OCI-LY7 (cell line): Measurements from ENCODE around the gene CAMK4. TPM values are rescaled to one million over a fixed set of nuclear protein-coding genes. Genes with fewer than 3 reads are reported as not detected.

Source experiments
- BruUV-seq: library from RNA; stranded (reverse); fragments of 400-500 nt; replicated peaks from 2 replicates; lab custom pipeline; 2021; lab: Mats Ljungman, UMichigan
- CTCF ChIA-PET: fragments of 300-600 bp; sonication (Branson Sonifier 250); formaldehyde crosslinking; loops from one replicate; lab custom pipeline; 2022; ENCODE audit warnings: antibody characterized with exemption; ENCODE audit not compliant: unreplicated experiment; lab: Charles Lee
- POLR2A ChIA-PET: fragments of 300-600 bp; sonication (Branson Sonifier 250); formaldehyde crosslinking; loops from one replicate; lab custom pipeline; 2022; ENCODE audit warnings: antibody characterized with exemption; lab: Charles Lee
- DNase-seq: peaks from one replicate; pipeline ENCODE4 v3.0.0-alpha.2; 2015; ENCODE audit warnings: low spot score
- H2AFZ ChIP-seq: fragments of 200-600 bp; sonication (generic), shearing (Covaris generic); 2 replicates; pipeline ENCODE4 v1.6.1; 2014; ENCODE audit warnings: mild to moderate bottlenecking, antibody characterized with exemption, low read length, moderate library complexity
- H3K27ac ChIP-seq: fragments of 200-600 bp; sonication (generic); 2 replicates; pipeline ENCODE4 v1.5.1; 2014; ENCODE audit warnings: mixed run types, low read depth, mild to moderate bottlenecking, moderate library complexity, low read length, inconsistent platforms; ENCODE audit not compliant: poor library complexity, severe bottlenecking
- H3K36me3 ChIP-seq: fragments of 200-600 bp; sonication (generic); 2 replicates; pipeline ENCODE4 v1.6.1; 2014; ENCODE audit warnings: mild to moderate bottlenecking, antibody characterized with exemption, low read length, moderate library complexity, mixed read lengths; ENCODE audit not compliant: insufficient read depth
- H3K4me1 ChIP-seq: fragments of 200-600 bp; sonication (generic); 2 replicates; pipeline ENCODE4 v1.5.1; 2014; ENCODE audit warnings: mild to moderate bottlenecking, low read length; ENCODE audit not compliant: insufficient read depth, poor library complexity, severe bottlenecking
- H3K4me2 ChIP-seq: fragments of 200-600 bp; sonication (generic); 2 replicates; pipeline ENCODE4 v1.6.1; 2014; ENCODE audit warnings: mild to moderate bottlenecking, low read length
- H3K4me3 ChIP-seq: fragments of 200-600 bp; sonication (generic); 2 replicates; pipeline ENCODE4 v1.5.1; 2014; ENCODE audit warnings: mild to moderate bottlenecking, low read depth, low read length; ENCODE audit not compliant: poor library complexity, severe bottlenecking
- H3K79me2 ChIP-seq: fragments of 200-600 bp; sonication (generic); 2 replicates; pipeline ENCODE4 v1.6.1; 2016; ENCODE audit warnings: low read depth, mild to moderate bottlenecking, low read length, moderate library complexity, mixed read lengths; ENCODE audit not compliant: insufficient read depth
- H3K9me2 ChIP-seq: fragments of 200-600 bp; sonication (generic); 2 replicates; pipeline ENCODE4 v1.6.1; 2016; ENCODE audit warnings: mild to moderate bottlenecking, low read length, mixed read lengths; ENCODE audit not compliant: insufficient read depth
- H3K9me3 ChIP-seq: fragments of 200-600 bp; sonication (generic); 2 replicates; pipeline ENCODE4 v1.6.1; 2014; ENCODE audit warnings: mild to moderate bottlenecking, mixed run types, low read length, mixed read lengths
- H4K20me1 ChIP-seq: fragments of 200-600 bp; sonication (generic); 2 replicates; pipeline ENCODE4 v1.6.1; 2014; ENCODE audit warnings: mild to moderate bottlenecking, antibody characterized with exemption, low read length, moderate library complexity, mixed read lengths; ENCODE audit not compliant: insufficient read depth
- EZH2phosphoT487 ChIP-seq: fragments of 200-600 bp; sonication (generic); IDR thresholded peaks from 2 replicates; pipeline ENCODE4 v1.6.1; 2018; ENCODE audit warnings: low read depth, borderline replicate concordance, mild to moderate bottlenecking, mixed run types, antibody characterized with exemption, low read length, moderate library complexity, mixed read lengths
- intact Hi-C: fragments of 100-400 bp; cut with micrococcal nuclease; formaldehyde crosslinking; loops from one replicate; pipeline ENCODE4 v1.10.0; 2022; ENCODE audit not compliant: unreplicated experiment
- total RNA-seq, 2 experiments: library from RNA; depleted of rRNA in 1 of 2; stranded (reverse); fragments of >200 nt in 1 of 2; shearing (Covaris generic) in 1 of 2; gene quantifications; 2 replicates each; pipeline ENCODE4 v1.2.3, GENCODE V29; 2014 to 2022
- TF ChIP-seq, protein P1 (sequence below): fragments of 200-600 bp; sonication (generic); conservative IDR thresholded peaks from 2 replicates; pipeline ENCODE4 v1.5.1; 2014; ENCODE audit warnings: mild to moderate bottlenecking, antibody characterized with exemption, low read length, moderate library complexity, mixed read lengths

CAMK4 gene
- total RNA-seq, 2 experiments from 2014 or later: 25.4 to 40.2 TPM

DNA sequence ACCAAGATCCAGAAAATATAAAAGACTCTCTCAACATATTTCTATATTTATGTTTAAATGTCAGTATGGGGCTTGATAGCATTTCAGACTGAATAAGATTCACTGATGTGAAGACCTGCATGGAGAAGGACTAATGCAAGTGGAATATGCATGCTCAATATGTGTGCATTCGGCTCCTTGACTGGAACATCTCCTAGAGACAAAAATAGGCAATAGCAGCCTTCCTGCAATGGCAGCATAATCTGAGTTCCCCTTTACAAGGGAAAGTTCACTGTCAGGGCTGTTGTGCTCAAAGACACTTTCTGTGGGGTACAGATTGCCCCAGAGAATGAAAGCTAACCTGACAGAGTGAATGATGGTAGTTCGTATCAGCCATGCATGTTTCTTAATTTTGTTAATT lies 245.7 kb downstream of the CAMK4 start:
- no peak for DNase-seq
- TF ChIP-seq EZH2phosphoT487: no peak
- TF ChIP-seq, protein P1, sequence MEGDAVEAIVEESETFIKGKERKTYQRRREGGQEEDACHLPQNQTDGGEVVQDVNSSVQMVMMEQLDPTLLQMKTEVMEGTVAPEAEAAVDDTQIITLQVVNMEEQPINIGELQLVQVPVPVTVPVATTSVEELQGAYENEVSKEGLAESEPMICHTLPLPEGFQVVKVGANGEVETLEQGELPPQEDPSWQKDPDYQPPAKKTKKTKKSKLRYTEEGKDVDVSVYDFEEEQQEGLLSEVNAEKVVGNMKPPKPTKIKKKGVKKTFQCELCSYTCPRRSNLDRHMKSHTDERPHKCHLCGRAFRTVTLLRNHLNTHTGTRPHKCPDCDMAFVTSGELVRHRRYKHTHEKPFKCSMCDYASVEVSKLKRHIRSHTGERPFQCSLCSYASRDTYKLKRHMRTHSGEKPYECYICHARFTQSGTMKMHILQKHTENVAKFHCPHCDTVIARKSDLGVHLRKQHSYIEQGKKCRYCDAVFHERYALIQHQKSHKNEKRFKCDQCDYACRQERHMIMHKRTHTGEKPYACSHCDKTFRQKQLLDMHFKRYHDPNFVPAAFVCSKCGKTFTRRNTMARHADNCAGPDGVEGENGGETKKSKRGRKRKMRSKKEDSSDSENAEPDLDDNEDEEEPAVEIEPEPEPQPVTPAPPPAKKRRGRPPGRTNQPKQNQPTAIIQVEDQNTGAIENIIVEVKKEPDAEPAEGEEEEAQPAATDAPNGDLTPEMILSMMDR: no peak
- Histone ChIP-seq H2AFZ (no peak overlapping the region), H3K4me3 (no peak overlapping the region), H3K36me3 (no peaks in the 10 kb centered on the region), H3K9me3 (no peaks in the 10 kb centered on the region), H3K4me2 (no peak overlapping the region), H3K4me1 (no peaks in the 10 kb centered on the region), H3K9me2 (no peaks in the 10 kb centered on the region), H3K79me2 (no peaks in the 10 kb centered on the region), H4K20me1 (no peaks in the 10 kb centered on the region), H3K27ac (no peak overlapping the region)
- CTCF ChIA-PET: no interaction called here
- POLR2A ChIA-PET: no interaction called here
- intact Hi-C loops: no loop called here
- no TSS peak for BruUV-seq

DNA sequence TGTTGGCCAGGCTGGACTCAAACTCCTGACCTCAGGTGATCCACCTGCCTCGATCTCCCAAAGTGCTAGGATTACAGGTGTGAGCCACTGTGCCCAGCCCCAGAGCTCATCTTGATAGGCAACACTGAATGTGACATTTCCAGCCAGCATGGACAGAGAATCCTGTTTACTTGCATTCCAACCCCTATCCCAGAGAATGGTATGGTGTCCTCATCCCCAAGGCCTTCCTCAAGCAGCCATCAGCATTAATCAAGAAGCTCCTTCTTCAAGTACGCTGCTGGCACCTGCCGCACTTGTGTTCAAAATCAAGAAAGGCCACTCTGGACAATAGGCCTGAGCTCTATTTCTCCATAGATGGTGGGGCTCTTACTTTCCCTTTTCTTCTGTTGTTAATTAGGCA lies 247.9 kb downstream of the CAMK4 start:
- CTCF ChIA-PET: no interaction called here

DNA sequence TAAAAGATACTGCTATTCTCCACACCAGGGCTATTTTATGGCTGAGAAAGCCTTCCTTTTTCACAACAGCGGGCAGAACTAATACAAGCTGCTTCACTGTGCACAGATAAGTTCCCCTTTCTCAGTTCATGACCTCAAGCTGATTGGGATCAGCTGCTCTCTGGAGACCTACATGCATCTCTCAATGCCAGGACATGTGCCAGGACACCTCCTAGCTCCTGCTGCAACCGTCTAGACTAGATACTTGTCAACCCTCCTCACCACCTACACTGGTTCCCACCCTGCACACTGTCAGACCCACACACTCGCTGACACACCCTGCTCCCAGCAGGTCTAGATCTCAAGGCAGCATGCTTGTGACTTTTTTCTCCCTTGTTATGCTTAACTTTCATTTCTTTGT lies 248.4 kb downstream of the CAMK4 start:
- no peaks in the 10 kb centered on the region for H3K9me2 ChIP-seq
- H3K9me3 ChIP-seq: no peaks in the 10 kb centered on the region
- DNase-seq: no peak
- intact Hi-C loops: no loop called here
- no peak overlapping the region for H3K4me2 ChIP-seq
- no peak overlapping the region for H2AFZ ChIP-seq
- H3K4me1 ChIP-seq: no peaks in the 10 kb centered on the region
- POLR2A ChIA-PET: interaction anchor here (1.2 to 1.3 kb wide), 2 partner anchors 28 to 38 kb away, joined by 3 read pairs; no protein-coding TSS in a partner anchor
- CTCF ChIA-PET: no interaction called here
- no peaks in the 10 kb centered on the region for H3K36me3 ChIP-seq
- no TSS peak for BruUV-seq
- no peak for TF ChIP-seq EZH2phosphoT487
- TF ChIP-seq, protein P1: no peak
- no peak overlapping the region for H3K27ac ChIP-seq
- H4K20me1 ChIP-seq: no peaks in the 10 kb centered on the region
- H3K4me3 ChIP-seq: no peak overlapping the region
- H3K79me2 ChIP-seq: no peaks in the 10 kb centered on the region

More for the DNA sequence above, 247.9 kb downstream of the CAMK4 start:
- no peaks in the 10 kb centered on the region for H3K4me1 ChIP-seq
- no TSS peak for BruUV-seq
- DNase-seq: no peak
- H3K36me3 ChIP-seq: no peaks in the 10 kb centered on the region
- intact Hi-C loops: no loop called here
- no peaks in the 10 kb centered on the region for H3K9me3 ChIP-seq
- no peaks in the 10 kb centered on the region for H3K9me2 ChIP-seq
- no peak overlapping the region for H3K4me2 ChIP-seq
- H3K4me3 ChIP-seq: no peak overlapping the region
- no peak overlapping the region for H2AFZ ChIP-seq
- TF ChIP-seq EZH2phosphoT487: no peak
- TF ChIP-seq, protein P1: no peak
- H3K79me2 ChIP-seq: no peaks in the 10 kb centered on the region
- no peaks in the 10 kb centered on the region for H4K20me1 ChIP-seq
- no peak overlapping the region for H3K27ac ChIP-seq
- POLR2A ChIA-PET: interaction anchor here (0.6 to 1.3 kb wide), 3 partner anchors 11 to 213 kb away, joined by 3 read pairs; no protein-coding TSS in a partner anchor
